HEK293T (cell line): ENCODE data around the gene WWC1.

Experiments
- ARNT ChIP-seq: fragments of 450-650 bp; IDR thresholded peaks from 2 replicates; pipeline ENCODE4 v1.6.1; 2017; ENCODE audit warnings: mild to moderate bottlenecking
- BHLHE40 ChIP-seq: fragments of 450-650 bp; IDR thresholded peaks from 2 replicates; pipeline ENCODE4 v1.6.1; 2016; ENCODE audit warnings: mild to moderate bottlenecking, moderate library complexity, borderline replicate concordance
- CTBP1 ChIP-seq: fragments of 450-650 bp; IDR thresholded peaks from 2 replicates; pipeline ENCODE4 v1.6.1; 2016; ENCODE audit warnings: borderline replicate concordance
- ELF4 ChIP-seq: fragments of 450-650 bp; IDR thresholded peaks from 2 replicates; pipeline ENCODE4 v1.6.1; 2017; ENCODE audit warnings: antibody characterized with exemption
- FOXA1 ChIP-seq: fragments of 450-650 bp; IDR thresholded peaks from 2 replicates; pipeline ENCODE4 v1.6.1; 2016; ENCODE audit warnings: mild to moderate bottlenecking
- FOXK2 ChIP-seq: fragments of 450-650 bp; IDR thresholded peaks from 2 replicates; pipeline ENCODE4 v1.6.1; 2016; ENCODE audit warnings: mild to moderate bottlenecking
- FOXM1 ChIP-seq: fragments of 450-650 bp; IDR thresholded peaks from 2 replicates; pipeline ENCODE4 v1.6.1; 2017; ENCODE audit warnings: mild to moderate bottlenecking, borderline replicate concordance
- L3MBTL2 ChIP-seq: fragments of 450-650 bp; conservative IDR thresholded peaks from 2 replicates; pipeline ENCODE4 v1.6.1; 2016; ENCODE audit warnings: mild to moderate bottlenecking
- LEF1 ChIP-seq: fragments of 450-650 bp; IDR thresholded peaks from 2 replicates; pipeline ENCODE4 v1.6.1; 2017; ENCODE audit warnings: mild to moderate bottlenecking, borderline replicate concordance
- SP1 ChIP-seq: fragments of 450-650 bp; IDR thresholded peaks from 2 replicates; pipeline ENCODE4 v1.6.1; 2017
- SUZ12 ChIP-seq: fragments of 450-650 bp; IDR thresholded peaks from 2 replicates; pipeline ENCODE4 v1.6.1; 2016; ENCODE audit warnings: mild to moderate bottlenecking
- TARDBP ChIP-seq: fragments of 450-650 bp; IDR thresholded peaks from 2 replicates; pipeline ENCODE4 v1.6.1; 2016
- ZNF384 ChIP-seq: fragments of 450-650 bp; IDR thresholded peaks from 2 replicates; pipeline ENCODE4 v1.6.1; 2016

- no peak for TF ChIP-seq FOXA1
- no peak for TF ChIP-seq SP1
- TF ChIP-seq ARNT: no peak
- no peak for TF ChIP-seq L3MBTL2
- no peak for TF ChIP-seq BHLHE40
- TF ChIP-seq TARDBP: no peak
- TF ChIP-seq CTBP1: no peak
- TF ChIP-seq ZNF384: no peak
- no peak for TF ChIP-seq LEF1
- TF ChIP-seq SUZ12: no peak
- TF ChIP-seq FOXM1: no peak
- TF ChIP-seq ELF4: no peak
- TF ChIP-seq FOXK2: no peak
Observed at GRCh38 chr5:168420461-168420860, 129.0 kb downstream of the WWC1 start.
